ENCODE results near the gene MMP17.

The MMP17 gene

GRCh38 chr12:131850856-131851559, 22.8 kb downstream of the MMP17 start:
- no peak for DNase-seq (ENCODE audit: low read depth)

DNA sequence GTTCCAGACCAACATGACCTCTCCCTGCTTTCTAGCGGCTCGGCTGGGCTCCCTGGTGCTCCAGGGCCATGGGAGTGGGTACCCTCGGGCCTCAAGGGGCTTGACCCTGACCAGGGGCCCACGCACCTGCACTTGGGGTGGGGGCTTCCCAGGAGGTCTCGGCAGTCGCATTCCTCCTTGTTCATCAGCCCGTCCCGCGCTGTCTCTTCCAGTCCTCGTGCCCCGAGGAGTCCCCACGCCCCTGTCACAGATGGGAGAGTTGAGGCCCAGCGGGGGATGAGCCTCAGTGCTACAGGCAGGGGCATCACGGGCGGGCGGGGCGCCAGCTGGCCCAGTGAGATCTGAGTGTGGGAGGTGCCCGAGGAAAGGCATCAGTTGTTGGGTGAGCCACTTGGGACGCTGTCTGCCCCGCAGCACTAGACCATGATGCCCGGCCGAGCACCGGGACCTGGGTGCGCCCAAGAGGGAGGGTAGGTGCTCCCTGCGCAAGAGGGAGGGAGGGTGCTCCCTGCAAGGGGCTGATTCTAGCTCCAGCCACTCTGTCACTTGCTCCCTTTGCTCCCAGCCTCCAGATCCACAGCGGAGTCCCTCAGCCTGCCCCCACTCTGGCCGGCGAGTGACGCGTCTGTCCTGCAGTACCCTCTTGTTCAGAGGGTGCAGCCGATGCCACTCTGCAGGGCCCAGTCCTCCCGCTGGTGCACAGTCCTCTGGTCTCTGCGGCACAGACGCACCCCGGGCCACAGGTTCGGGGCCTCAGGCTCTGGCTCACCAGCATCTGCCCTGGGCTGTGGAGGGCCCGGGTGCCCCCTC, 23.8 kb downstream of the MMP17 start:
- DNase-seq (ENCODE audit: low read depth): no peak

- DNase-seq (ENCODE audit: low read depth): no peak
Observed at GRCh38 chr12:131852551-131853299, 24.5 kb downstream of the MMP17 start.

DNA sequence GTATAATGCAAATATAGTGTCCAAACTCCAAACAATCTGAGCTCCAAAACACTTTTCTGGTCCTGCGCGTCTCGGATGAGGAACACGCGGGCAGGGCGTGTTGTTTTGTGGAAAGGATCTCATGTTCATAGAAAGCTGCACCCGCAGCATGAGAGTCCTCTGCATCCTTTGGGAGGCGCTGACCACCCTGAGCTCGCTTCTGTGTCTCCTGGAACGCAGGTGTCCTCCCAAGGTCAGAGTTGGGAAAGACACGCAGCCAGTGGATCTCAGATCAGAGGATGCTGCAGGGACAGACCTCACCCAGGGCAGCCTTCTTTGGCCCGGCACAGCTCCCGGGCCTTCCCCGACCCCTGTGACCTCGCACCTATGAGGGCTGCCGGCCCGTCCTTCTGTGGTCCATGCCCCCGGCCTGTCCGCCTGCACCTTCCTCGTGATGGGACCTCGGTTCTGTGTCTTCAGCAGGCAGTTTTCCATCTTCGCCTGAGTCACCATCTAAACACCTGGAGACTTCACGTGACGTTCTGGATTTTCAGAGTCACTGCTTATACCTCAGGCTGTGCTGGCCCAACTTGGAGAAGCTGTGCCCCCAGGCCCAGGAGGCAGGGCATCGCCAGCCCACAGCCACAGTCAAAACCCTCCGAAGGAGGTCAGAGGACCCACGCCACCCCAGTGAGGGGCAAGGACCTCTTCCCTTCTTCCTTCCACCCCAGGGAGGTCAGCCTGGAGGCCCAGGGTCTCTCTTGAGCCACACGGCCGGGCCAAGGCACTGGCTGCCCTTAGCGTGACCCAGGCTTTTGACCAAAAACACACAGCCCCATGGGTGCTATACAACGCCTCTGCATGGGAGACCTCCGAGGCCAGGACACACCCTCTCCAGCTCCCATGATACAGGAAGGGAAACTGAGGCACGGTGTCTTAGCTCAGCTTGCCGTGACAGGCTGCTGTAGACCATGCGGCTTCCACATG, 25.9 kb downstream of the MMP17 start:
- no peak for DNase-seq (ENCODE audit: low read depth)

DNA sequence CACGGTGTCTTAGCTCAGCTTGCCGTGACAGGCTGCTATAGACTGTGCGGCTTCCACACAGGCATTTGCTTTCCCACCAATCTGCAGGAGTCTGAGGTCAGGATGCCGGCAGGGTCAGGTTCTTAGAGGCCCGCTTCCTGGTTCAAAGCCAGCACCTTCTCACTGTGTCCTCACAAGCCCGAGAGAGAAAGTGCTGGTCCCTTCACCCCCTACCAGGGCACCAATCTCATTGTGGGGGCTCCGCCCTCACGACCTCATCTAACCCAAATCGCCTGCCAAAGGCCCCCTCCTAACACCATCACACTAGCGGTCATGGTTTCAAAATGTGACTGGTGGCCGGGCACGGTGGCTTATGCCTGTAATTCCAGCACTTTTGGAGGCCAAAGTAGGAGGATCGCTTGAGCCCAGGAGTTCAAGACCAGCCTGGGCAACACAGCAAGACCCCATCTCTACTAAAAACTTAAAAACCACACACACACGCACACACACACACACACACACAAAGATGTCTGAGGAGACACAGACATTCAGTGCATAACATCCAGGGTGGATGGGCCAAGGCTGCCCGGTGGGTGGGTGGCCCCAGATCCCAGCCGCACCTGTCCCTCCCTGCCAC, 26.8 kb downstream of the MMP17 start:
- DNase-seq (ENCODE audit: low read depth): no peak

GRCh38 chr12:131855521-131856142, 27.4 kb downstream of the MMP17 start:
- DNase-seq (ENCODE audit: low read depth): no peak

DNA sequence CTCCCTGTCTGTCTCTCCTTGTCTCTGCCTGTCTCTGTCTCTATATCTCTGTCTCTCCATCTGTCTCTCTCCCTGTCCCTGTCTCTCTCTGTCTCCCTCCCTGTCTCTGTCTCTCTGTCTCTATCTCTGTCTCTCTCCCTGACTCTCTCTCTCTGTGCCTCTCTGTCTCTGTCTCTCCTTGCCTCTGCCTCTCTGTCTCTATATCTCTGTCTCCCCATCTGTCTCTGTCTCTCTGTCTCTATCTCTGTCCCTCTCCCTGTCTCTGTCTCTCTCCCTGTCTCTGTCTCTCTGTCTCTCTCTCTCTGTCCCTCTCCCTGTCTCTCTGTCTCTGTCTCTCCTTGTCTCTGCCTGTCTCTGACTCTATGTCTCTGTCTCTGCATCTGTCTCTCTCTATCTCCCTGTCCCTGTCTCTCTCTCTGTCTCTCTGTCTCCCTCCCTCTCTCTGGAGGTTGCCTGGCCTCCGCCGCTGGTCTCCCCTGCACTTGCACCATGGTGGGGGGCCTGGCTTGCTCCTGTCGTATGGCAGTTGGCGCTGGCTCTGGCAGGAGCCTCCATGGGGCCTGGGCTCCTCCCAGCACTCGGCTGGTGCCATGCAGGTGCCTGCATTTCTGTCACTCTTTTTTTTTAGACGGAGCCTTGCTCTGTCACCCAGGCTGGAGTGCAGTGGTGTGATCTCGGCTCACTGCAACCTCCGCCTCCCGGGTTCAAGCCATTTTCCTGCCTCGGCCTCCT, 28.3 kb downstream of the MMP17 start:
- DNase-seq (ENCODE audit: low read depth): no peak

GRCh38 chr12:131857908-131858850, 30.0 kb downstream of the MMP17 start:
- DNase-seq (ENCODE audit: low read depth): no peak

- no peak for DNase-seq (ENCODE audit: low read depth)
Observed at GRCh38 chr12:131860472-131861260, 32.5 kb downstream of the MMP17 start.

- no peak for DNase-seq (ENCODE audit: low read depth)
Observed at GRCh38 chr12:131861261-131862083, 33.3 kb downstream of the MMP17 start.

DNA sequence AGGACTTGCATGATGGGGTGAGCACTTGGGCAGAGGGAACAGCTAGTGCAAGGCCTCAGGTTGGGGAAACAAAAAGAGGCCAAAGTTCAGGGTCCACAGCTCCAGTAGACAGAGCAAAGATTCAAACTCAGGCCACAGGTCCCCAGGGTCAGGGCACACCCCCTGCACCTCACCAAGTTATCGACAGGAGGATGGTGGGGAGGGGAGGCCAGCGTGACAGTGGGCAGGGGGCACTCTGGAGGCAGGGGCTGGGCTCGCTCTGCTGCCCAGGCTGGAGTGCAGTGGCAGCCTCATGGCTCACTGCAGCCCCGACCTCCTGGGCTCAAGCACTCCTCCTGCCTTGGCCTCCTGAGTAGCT, 33.9 kb downstream of the MMP17 start:
- DNase-seq (ENCODE audit: low read depth): no peak

DNA sequence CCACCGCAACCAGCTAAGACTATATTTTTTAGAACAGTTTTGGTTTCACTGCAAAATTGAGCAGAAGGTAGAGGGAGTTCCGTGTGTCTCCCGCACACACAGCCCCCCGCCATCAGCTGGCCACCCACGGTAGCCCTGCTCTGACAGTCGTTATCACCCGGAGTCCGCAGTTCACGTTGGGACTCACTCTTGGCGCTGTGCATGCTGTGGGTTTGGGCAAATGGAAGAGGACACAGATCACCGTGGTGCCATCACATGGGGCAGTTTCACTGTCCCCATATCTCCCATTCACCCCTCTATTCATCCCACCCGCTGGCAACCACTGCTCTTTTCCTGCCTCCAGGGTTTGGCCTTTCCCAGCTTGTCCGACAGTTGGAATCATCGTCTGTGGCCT, 34.4 kb downstream of the MMP17 start:
- no peak for DNase-seq (ENCODE audit: low read depth)

DNA sequence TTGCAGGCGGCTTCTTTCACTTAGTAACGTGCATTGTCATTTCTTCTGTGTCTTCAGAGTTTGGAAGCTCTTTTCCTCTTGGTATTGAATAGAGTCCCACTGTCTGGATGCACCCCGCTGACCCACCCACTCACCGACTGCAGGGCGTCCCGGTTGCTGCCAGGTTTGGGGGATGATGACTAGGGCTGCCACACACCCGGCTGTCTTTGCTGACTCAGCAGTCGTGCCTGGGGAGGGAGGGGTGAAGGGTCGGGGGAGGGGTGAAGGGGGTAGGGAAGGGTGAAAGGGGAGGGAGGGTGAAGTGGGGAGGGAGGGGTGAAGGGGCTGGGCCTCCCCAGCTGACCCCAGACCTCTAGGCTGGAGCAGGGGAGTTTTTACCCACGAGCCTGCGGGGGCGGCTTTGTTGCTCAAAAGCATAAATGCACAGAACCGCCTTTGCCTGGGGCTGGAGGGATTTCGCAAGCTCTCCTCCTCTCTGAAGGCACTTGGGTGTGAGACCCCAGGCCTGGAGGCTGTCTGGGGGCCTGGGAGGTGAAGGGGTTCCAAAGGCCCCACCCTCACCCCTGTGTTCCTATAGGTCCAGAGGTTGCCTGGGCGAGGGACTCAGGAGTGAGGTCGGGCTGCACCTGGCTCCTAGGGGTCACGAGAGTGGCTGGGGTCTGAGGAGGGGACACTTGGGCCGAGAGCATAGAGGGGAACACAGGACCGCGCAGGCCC, 35.0 kb downstream of the MMP17 start:
- DNase-seq (ENCODE audit: low read depth): no peak

DNA sequence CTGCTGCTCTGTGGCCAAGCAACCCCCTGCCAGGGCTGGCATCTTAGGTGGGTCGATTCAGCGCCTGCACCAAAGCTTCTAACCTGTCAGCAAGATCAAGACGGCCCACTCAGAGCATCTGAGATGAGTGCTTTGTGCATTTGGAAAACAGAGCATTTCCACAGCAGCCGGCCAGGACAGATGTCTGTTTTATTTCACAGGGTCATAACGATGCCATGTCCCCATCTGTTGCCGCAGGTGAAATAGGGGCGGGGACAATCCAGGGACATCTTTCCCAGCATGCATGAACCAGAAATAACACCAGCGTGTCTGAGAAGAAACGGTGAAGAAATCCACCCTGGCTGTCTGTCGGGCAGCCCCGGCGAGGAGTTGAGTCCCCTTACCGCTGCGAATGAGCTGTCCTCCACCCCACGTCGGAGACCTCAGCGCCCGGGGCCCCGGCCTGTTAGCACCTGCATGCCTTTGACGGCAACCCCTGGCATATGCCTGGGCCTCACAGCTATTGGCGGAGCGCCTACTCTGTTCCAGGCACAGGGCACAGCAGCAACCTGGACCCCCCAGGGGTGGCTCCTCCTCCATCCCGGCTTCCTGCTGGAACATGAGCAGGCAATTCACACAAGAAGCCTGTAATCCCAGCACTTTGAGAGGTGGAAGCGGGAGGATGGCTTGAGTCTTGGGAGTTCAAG, 35.7 kb downstream of the MMP17 start:
- no peak for DNase-seq (ENCODE audit: low read depth)

DNA sequence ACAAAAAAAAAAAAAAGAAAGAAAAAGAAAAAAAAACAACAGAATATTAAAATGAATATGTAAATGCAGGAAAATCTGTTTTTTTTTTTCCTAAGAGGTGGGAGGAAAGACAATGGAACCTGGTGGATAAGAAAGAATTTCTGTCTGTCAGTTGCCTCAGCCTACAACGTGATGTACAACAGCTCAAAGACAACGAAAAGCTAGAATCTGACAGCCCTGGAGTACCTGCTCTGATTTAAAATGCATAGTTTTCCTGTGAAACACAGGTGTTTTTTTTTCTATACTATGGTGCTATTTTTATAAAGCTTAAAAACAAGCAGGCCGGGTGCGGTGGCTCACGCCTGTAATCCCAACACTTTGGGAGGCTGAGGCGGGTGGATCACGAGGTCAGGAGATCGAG, 36.3 kb downstream of the MMP17 start:
- no peak for DNase-seq (ENCODE audit: low read depth)

Data from stimulated activated CD8-positive, alpha-beta memory T cell treated with anti-CD3 and anti-CD28 coated beads, Interleukin-15, amount 100 ng/mL, for 1 hour (primary cell).